Right kidney (tissue), 1 donor: ENCODE data around the gene PADI1.
"Not testable (repeated sequence)": the region's sequence is repeated elsewhere in the genome, so short reads cannot be mapped to it uniquely, and the experiment has no call there.

ENCODE experiments used
- DNase-seq: peaks from one replicate; pipeline ENCODE4 v3.0.0-alpha.2; 2016

The PADI1 gene

GRCh38 chr1:17215545-17215890 is 10.6 kb downstream of the PADI1 start:
- DNase-seq = no peak

- DNase-seq = no peak
Observed at GRCh38 chr1:17216078-17216477, 11.2 kb downstream of the PADI1 start.

DNA sequence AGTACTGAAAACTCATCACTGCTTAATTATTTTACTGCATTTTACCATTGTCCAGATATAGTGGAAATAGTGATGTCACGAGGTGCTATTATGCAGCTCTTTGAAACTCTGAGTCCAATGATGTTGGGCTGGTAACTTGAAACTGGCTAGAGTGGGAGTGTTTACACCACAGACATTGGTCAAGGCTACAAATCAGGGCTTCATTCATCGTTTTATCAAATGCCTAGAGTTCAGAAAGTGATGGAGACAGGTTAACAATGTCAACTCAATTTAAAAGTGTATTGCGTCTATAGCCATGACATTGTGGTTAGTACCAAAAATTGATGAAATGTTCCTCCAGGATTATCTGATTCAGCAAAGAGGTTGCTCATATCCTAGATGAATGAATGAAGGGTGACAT is 12.7 kb downstream of the PADI1 start:
- no peak for DNase-seq

- DNase-seq = no peak
Observed at GRCh38 chr1:17218939-17219338, 14.0 kb downstream of the PADI1 start.

DNA sequence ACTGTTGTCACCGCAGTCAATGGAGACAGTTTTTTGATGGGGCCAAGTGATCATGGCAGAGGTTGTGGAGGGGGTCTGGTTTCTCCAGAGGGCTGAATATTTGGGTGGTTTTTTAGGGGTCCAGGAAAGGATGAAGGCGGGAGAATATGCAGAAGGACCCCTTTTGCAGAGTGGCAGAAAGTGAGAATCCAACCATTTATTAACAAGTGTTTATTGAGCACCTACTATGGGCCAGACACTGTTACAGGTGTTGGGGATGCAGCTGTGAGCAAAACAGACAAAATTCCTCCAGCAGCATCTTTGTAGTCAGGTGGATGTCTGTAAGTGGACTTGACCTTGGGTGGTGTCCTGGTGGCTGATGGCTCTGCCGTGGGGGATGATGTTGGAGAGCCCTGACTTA is 15.4 kb downstream of the PADI1 start:
- no peak for DNase-seq

DNA sequence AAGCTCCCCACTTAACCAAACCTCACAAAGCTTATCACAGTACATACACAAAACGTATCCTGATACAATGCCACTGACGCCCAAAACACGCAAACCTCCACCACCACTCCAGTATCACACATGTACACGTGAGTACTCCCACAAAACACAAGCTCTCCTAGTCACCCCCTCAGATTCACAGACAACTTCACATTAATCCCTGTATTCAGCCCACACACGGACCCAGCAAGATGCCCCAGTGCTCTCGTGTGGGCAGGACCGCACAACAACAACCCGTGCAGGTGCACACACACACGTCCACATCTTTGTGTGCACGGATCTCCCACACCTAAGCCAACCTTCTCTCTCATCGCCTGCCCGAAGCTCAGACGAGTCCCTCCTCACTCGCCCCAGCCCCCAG is 17.6 kb downstream of the PADI1 start:
- no peak for DNase-seq

DNA sequence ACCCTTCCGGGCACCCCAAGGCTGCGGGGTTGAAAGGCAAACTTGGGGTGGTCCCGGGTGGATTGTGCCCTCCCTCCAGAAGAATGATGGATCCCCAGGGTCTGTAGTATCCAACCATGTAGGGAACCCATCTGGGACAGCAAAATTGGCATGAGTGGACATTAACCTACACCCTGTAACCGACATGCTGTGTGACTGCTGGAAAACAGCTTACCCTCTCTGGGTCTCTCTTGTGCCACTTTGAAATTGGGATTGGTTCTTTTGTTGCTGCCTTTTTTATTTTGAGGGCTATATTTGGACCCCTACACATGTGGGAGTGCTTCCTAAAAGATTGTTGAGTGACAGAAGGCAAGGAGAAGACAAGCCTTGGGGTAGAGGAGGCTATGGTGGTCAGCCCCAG is 19.5 kb downstream of the PADI1 start:
- no peak for DNase-seq

DNA sequence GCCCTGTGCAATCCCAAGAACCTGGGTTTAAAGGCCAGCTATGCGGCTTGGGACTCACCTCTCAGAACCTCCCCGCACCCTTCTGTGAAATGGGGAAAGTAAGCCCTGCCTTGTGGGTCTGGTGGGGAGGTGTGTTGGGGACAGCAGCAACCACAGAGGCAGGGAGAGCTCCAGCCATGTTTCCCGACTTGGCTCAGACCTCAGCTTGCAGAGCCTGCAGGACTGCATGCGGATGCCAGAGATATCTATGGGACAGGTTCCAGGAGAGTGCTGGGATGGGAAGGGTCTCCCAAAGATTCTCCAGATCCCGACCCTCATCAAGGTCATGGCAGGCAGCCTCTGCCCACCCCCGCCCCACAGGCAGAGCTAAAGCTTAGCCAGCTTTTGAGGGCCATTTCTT is 20.2 kb downstream of the PADI1 start:
- DNase-seq = no peak

- no peak for DNase-seq
Observed at GRCh38 chr1:17227358-17227915, 22.5 kb downstream of the PADI1 start.

- DNase-seq = no peak
Observed at GRCh38 chr1:17228619-17229018, 23.7 kb downstream of the PADI1 start.

GRCh38 chr1:17229379-17229778 is 24.5 kb downstream of the PADI1 start:
- no peak for DNase-seq

GRCh38 chr1:17230106-17230505 is 25.2 kb downstream of the PADI1 start:
- no peak for DNase-seq

- no peak for DNase-seq
Observed at GRCh38 chr1:17230671-17231310, 25.9 kb downstream of the PADI1 start.

DNA sequence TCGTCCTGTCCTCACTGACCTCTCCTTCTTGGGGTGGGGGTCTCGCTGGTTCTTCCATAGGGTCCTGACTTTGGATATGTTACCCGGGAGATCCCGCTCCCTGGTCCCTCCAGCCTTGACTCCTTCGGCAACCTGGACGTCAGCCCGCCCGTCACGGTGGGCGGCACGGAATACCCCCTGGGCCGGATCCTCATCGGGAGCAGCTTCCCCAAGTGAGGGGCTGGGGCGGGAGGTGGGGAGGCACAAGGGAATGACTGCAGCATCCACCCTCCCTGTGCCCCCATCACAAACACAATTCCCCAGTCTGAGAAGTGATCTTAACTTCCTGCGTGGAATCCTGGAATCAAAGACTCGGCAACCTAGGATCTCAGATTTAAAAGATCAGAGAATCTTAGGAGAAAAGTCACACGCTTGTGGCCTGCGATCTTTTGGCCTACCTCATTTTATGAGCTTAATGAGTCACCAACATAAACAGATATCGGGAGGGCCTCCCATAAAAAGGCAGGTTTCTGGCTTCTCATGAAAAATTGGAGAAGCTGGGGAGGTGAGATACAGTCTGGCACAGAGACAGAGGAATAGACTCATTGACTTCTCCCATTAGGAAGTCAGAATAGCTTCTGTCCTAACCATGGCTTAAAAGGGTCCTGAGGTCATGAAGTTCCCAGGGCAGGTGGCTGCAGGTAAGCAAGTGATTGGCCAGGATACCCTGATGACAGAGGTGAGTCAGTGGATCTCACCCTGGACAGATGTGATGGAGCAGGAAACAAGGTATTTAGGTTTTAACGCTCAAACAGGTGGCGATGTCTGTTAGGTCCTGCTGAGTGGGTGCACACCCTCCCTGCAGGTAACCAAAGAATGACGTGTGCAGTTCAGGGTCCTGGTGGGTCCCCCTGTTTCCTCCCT is 28.1 kb downstream of the PADI1 start:
- no peak for DNase-seq

- no peak for DNase-seq
Observed at GRCh38 chr1:17233675-17234320, 28.9 kb downstream of the PADI1 start.

GRCh38 chr1:17234405-17234804 is 29.5 kb downstream of the PADI1 start:
- no peak for DNase-seq

GRCh38 chr1:17235135-17235885 is 30.4 kb downstream of the PADI1 start:
- no peak for DNase-seq

DNA sequence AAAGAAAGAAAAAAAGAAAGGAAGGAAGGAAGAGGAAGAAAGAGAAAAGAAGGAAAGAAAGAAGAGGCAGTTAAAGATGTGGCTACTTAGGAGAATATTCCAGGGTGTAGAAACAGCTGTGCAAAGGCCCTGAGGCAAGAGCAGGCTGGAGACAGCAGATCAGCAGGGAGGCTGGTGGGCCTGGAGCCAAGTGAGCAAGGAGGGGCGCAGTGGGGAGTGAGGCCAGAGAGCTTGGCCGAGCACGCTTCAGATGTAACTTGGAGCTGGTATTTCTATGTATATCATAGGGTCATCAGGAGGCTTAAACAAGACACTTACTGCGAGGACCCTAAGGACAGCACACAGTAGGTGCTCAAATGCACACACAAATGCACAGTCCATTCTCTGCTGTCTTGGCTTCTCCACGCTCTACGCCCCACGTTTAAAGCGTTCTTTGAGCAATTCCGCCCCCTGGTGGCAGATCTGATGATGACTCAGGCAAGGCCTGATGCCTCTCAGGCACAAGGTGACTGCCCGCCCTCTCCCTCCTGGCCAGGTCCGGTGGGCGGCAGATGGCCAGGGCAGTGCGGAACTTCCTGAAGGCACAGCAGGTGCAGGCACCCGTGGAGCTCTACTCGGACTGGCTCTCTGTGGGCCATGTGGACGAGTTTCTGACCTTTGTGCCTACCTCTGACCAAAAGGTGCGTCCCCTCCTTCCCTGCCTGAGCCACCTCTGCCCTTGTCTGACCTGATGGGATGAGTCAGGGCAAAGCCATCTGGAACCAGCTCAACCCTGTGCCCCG is 32.0 kb downstream of the PADI1 start:
- DNase-seq = peak; percentile 70

DNA sequence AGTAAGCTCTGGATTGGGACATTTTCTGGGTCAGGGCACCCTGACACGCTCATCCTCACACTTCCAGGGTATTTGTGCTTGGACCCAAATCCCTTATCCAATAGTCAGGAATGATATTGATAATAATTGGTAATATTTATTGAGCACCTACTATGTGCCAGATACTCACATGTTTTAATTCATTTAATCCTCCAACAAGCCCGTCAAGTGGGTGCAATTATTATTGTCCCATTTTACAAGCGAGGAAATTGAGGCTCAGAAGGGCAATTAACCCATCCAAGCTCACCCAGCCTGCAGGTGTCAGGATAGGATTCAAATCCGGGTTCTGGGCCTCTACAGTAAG is 32.6 kb downstream of the PADI1 start:
- no peak for DNase-seq

DNA sequence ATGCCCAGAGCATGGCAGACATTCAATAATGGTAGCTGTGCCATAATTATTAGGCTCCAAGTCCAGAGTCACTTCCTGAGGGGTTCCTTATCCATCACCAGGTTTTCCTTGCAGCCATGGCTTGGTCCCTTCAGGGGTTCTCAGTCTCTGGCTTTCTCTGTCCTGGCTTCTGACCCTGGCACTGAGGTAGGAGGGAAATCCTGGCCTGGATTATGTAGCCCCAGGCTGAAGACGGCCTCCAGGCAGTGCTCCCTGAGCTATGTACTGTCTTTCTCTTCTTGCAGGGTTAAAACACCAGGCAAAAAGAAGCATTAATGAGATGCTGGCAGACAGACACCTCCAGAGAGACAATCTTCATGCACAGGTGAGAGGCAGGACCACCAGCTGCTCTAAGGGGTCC is 34.5 kb downstream of the PADI1 start:
- DNase-seq = peak; percentile 59

- not testable (repeated sequence) for DNase-seq
Observed at GRCh38 chr1:17241011-17241779, 36.3 kb downstream of the PADI1 start.
